ENCODE results near the gene SMOC2.

- TF ChIP-seq, protein P1, sequence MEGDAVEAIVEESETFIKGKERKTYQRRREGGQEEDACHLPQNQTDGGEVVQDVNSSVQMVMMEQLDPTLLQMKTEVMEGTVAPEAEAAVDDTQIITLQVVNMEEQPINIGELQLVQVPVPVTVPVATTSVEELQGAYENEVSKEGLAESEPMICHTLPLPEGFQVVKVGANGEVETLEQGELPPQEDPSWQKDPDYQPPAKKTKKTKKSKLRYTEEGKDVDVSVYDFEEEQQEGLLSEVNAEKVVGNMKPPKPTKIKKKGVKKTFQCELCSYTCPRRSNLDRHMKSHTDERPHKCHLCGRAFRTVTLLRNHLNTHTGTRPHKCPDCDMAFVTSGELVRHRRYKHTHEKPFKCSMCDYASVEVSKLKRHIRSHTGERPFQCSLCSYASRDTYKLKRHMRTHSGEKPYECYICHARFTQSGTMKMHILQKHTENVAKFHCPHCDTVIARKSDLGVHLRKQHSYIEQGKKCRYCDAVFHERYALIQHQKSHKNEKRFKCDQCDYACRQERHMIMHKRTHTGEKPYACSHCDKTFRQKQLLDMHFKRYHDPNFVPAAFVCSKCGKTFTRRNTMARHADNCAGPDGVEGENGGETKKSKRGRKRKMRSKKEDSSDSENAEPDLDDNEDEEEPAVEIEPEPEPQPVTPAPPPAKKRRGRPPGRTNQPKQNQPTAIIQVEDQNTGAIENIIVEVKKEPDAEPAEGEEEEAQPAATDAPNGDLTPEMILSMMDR (IDR thresholded peaks at IDR 0.05): no peak
- no peak for TF ChIP-seq POLR2A (IDR thresholded peaks at IDR 0.05)
Measured at GRCh38 chr6:168469521-168469920, 28.5 kb downstream of the SMOC2 start.

Data from thyroid gland (tissue), 4 donors.